Erythroblast (primary cell): ENCODE measurements around the gene KLHL2.

Experiments
- GATA1 ChIP-seq: IDR thresholded peaks from 2 replicates; pipeline ENCODE4 v1.6.1; 2011; ENCODE audit warnings: low read depth, mild to moderate bottlenecking, control low read depth, low read length, moderate library complexity
- POLR2A ChIP-seq: IDR thresholded peaks from 2 replicates; pipeline ENCODE4 v1.6.1; 2011; ENCODE audit warnings: mild to moderate bottlenecking, low read length

GRCh38 chr4:165319030-165319429, 111.7 kb downstream of the KLHL2 start:
- no peak for TF ChIP-seq POLR2A
- no peak for TF ChIP-seq GATA1
